ENCODE measurements around the gene ZNF200. TPM values are rescaled to one million over a fixed set of nuclear protein-coding genes. Genes with fewer than 3 reads are reported as not detected.
A peak's percentile ranks its signal among the peaks of the same experiment; 100 is the strongest.

The ZNF200 gene
- polyA plus RNA-seq, 1 of the 3 experiments (the other 2 are of a cell fraction) = 2.8 TPM

GRCh38 chr16:3281222-3281820, 46.4 kb upstream of the ZNF200 start:
- Histone ChIP-seq H3K9me3 (no peaks in the 10 kb centered on the region), H2AFZ (ENCODE audit: low read depth) (0 out of 2 replicates have a peak overlapping the region, but pooled peaks have one; percentile 96), H4K20me1 (ENCODE audit: insufficient read depth) (0 out of 2 replicates have a peak, but pooled peaks cover 5% of the 10 kb centered on the region), H3K27ac (ENCODE audit: low read depth in 2 of 2, low read length in 1 of 2) (no peak overlapping the region; a peak in 1 of 4 replicates), H3K79me2 (ENCODE audit: insufficient read depth) (peaks cover 30% of the 10 kb centered on the region), H3K27me3 (ENCODE audit: insufficient read depth) (peaks cover 14% of the 10 kb centered on the region; the same call in 1 of the 2 replicates), H3K9ac (0 out of 2 replicates have a peak overlapping the region, but pooled peaks have one; percentile 76), H3F3A (replicated peaks; ENCODE audit: insufficient read depth) (peaks cover 4% of the 10 kb centered on the region), H3K4me3 (ENCODE audit: low read depth in 2 of 2, low read length in 1 of 2) (no peak overlapping the region), H3K4me1 (ENCODE audit: control insufficient read depth in 1 of 2, insufficient read depth in 2 of 2, low read depth in 1 of 2, low read length in 1 of 2) (peaks cover 7 to 18% of the 10 kb centered on the region in 2 experiments), H3K4me2 (peak overlapping the region; percentile 99), H3K36me3 (replicated peaks in 1 of 2; ENCODE audit: control insufficient read depth in 1 of 2, insufficient read depth in 2 of 2, low read length in 1 of 2) (peaks cover 13 to 20% of the 10 kb centered on the region in 2 experiments), H3K9me2 (no peaks in the 10 kb centered on the region)
- no peak for DNase-seq
- CTCF ChIA-PET = interaction anchor here (1.1 kb wide), 1 partner anchor 15 kb away, joined by 3 read pairs; no protein-coding TSS in a partner anchor
- 97% methylated on average over 6 of the region's 6 CpGs for WGBS (ENCODE audit: low lambda C conversion rate)
- POLR2A ChIA-PET = no interaction called here
- no peak for TF ChIP-seq ZBTB33 (IDR thresholded peaks at IDR 0.05; ENCODE audit: borderline replicate concordance, low read depth)
- no peak for TF ChIP-seq JUND (IDR thresholded peaks at IDR 0.05)
- no peak for TF ChIP-seq FOXJ3 (CRISPR knock-in tag; IDR thresholded peaks at IDR 0.05)
- TF ChIP-seq POLR2AphosphoS5 (IDR thresholded peaks at IDR 0.05; ENCODE audit: low read depth, low read length) = no peak
- TF ChIP-seq RFX5 (IDR thresholded peaks at IDR 0.05; ENCODE audit: low read length) = no peak
- no peak for TF ChIP-seq RXRA (IDR thresholded peaks at IDR 0.05; ENCODE audit: borderline replicate concordance, low read depth)
- no peak for TF ChIP-seq CHD2 (IDR thresholded peaks at IDR 0.05; ENCODE audit: low read length, partially characterized antibody)
- TF ChIP-seq RCOR1 (IDR thresholded peaks at IDR 0.05; ENCODE audit: low read length) = no peak
- TF ChIP-seq USF2 (IDR thresholded peaks at IDR 0.05; ENCODE audit: borderline replicate concordance, low read depth, low read length) = no peak
- TF ChIP-seq SMC3 (IDR thresholded peaks at IDR 0.05; ENCODE audit: low read depth, low read length) = no peak
- TF ChIP-seq GATA2 (CRISPR knock-in tag; IDR thresholded peaks at IDR 0.05) = no peak
- no peak for TF ChIP-seq GABPA (IDR thresholded peaks at IDR 0.05; ENCODE audit: low read depth)

GRCh38 chr16:3276679-3277078, 41.7 kb upstream of the ZNF200 start:
- Histone ChIP-seq H3K9me2 (no peaks in the 10 kb centered on the region), H3K27ac (ENCODE audit: low read depth in 2 of 2, low read length in 1 of 2) (no peak overlapping the region), H2AFZ (ENCODE audit: low read depth) (no peak overlapping the region), H3K27me3 (ENCODE audit: insufficient read depth) (peaks cover 24% of the 10 kb centered on the region; the same call in 1 of the 2 replicates), H3K36me3 (replicated peaks in 1 of 2; ENCODE audit: control insufficient read depth in 1 of 2, insufficient read depth in 2 of 2, low read length in 1 of 2) (no peaks in the 10 kb centered on the region), H3K4me3 (ENCODE audit: low read depth in 2 of 2, low read length in 1 of 2) (no peak overlapping the region), H4K20me1 (ENCODE audit: insufficient read depth) (no peaks in the 10 kb centered on the region), H3K79me2 (ENCODE audit: insufficient read depth) (no peaks in the 10 kb centered on the region), H3K4me1 (ENCODE audit: control insufficient read depth in 1 of 2, insufficient read depth in 2 of 2, low read depth in 1 of 2, low read length in 1 of 2) (peaks cover 0 to 2% of the 10 kb centered on the region in 2 experiments; a peak in 1 of 4 replicates), H3K9me3 (no peaks in the 10 kb centered on the region), H3K9ac (no peak overlapping the region), H3K4me2 (no peak overlapping the region), H3F3A (replicated peaks; ENCODE audit: insufficient read depth) (peaks cover 4% of the 10 kb centered on the region)
- POLR2A ChIA-PET = interaction anchor here (0.6 to 1.5 kb wide), 2 partner anchors 13 to 161 kb away, joined by 3 to 5 read pairs; no protein-coding TSS in a partner anchor
- CTCF ChIA-PET = interaction anchor here (1.8 kb wide), 1 partner anchor 10 kb away, joined by 7 read pairs; no protein-coding TSS in a partner anchor
- 22% methylated on average over 5 of the region's 5 CpGs for WGBS (ENCODE audit: low lambda C conversion rate)
- DNase-seq = no peak
- no peak for TF ChIP-seq SMC3 (IDR thresholded peaks at IDR 0.05; ENCODE audit: low read depth, low read length)
- no peak for TF ChIP-seq SIN3A (IDR thresholded peaks at IDR 0.05; ENCODE audit: borderline replicate concordance, low read depth, low read length)
- no peak for TF ChIP-seq RAD21 (IDR thresholded peaks at IDR 0.05; ENCODE audit: low read length)
- no peak for TF ChIP-seq EZH2phosphoT487 (IDR thresholded peaks at IDR 0.05; ENCODE audit: borderline replicate concordance, low read depth)
- no peak for TF ChIP-seq TEAD4 (IDR thresholded peaks at IDR 0.05; ENCODE audit: borderline replicate concordance, insufficient read depth)
- TF ChIP-seq ELF1 (IDR thresholded peaks at IDR 0.05) = no peak
- TF ChIP-seq FOXJ3 (CRISPR knock-in tag; IDR thresholded peaks at IDR 0.05) = no peak
- no peak for TF ChIP-seq YY1 (IDR thresholded peaks at IDR 0.05; ENCODE audit: low read depth)
- no peak for TF ChIP-seq IRF3 (IDR thresholded peaks at IDR 0.05; ENCODE audit: low read depth, low read length)
- no peak for TF ChIP-seq RFX5 (IDR thresholded peaks at IDR 0.05; ENCODE audit: low read length)
- no peak for TF ChIP-seq MAX (IDR thresholded peaks at IDR 0.05; ENCODE audit: low read depth)
- no peak for TF ChIP-seq JUND (IDR thresholded peaks at IDR 0.05)
